ENCODE results near the gene DACT2. TPM values are rescaled to one million over a fixed set of nuclear protein-coding genes. Genes with fewer than 3 reads are reported as not detected.

DACT2 gene
- total RNA-seq, 4 donors from 2014 or later: 0.24 TPM; not detected in 3

DNA sequence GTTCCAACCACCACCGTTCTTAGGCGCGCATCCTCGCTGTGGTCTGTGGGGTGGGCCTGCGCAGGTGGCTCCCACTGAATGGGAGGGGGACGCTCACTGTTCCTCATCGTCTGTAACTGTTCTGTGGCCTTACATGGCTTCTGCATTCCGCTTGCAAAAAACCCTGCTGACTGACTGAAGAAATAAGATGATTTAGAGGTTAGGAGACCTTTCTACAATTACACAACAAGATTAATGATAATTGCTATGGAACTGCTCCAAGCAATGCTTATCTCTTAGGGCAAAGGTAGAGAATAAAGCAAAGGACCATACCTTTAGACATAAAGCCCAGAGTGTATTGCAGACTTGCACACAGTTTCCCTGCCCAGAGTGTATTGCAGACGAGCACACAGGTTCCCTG, 14.4 kb upstream of the DACT2 start:
- TF ChIP-seq, protein P1, sequence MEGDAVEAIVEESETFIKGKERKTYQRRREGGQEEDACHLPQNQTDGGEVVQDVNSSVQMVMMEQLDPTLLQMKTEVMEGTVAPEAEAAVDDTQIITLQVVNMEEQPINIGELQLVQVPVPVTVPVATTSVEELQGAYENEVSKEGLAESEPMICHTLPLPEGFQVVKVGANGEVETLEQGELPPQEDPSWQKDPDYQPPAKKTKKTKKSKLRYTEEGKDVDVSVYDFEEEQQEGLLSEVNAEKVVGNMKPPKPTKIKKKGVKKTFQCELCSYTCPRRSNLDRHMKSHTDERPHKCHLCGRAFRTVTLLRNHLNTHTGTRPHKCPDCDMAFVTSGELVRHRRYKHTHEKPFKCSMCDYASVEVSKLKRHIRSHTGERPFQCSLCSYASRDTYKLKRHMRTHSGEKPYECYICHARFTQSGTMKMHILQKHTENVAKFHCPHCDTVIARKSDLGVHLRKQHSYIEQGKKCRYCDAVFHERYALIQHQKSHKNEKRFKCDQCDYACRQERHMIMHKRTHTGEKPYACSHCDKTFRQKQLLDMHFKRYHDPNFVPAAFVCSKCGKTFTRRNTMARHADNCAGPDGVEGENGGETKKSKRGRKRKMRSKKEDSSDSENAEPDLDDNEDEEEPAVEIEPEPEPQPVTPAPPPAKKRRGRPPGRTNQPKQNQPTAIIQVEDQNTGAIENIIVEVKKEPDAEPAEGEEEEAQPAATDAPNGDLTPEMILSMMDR (IDR thresholded peaks at IDR 0.05 in 4 of 5, conservative IDR thresholded peaks at IDR 0.05 in 1 of 5): no peak
- TF ChIP-seq POLR2A (IDR thresholded peaks at IDR 0.05): no peak
- intact Hi-C loops (cut with DNase I; ENCODE audit: low total_unique reads) (no loop called here), in situ Hi-C loops (cut with MboI; ENCODE audit: low sequenced_read_pairs in 4 of 4) (no loop called here)
- no peak overlapping the region for H3K27ac ChIP-seq
- H3K4me1 ChIP-seq: no peaks in the 10 kb centered on the region
- DNase-seq (no peak), ATAC-seq (no peak)
- H3K4me3 ChIP-seq: no peak overlapping the region
- peaks cover 0 to 11% (median 2%) of the 10 kb centered on the region in 3 donors for H3K27me3 ChIP-seq
- H3K36me3 ChIP-seq: no peaks in the 10 kb centered on the region
- no peaks in the 10 kb centered on the region for H3K9me3 ChIP-seq

DNA sequence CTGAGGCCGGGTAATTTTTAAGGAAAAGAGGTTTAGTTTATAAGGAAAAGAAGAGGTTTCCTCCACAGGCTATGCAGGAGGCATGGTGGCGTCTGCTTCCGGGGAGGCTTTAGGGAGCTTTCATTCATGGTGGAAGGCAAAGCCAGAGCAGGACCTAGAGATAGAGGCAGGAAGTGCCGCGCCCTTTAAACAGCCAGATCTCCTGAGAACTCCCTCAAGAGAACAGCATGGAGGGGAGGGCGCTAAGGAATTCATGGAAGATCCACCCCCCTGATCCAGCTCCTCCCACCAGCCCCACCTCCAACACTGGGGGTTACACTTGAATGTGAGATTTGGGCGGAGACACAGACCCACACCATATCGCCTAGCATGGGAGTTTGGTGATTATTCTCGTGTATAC, 13.9 kb upstream of the DACT2 start:
- H3K27ac ChIP-seq: no peak overlapping the region
- intact Hi-C loops (cut with DNase I; ENCODE audit: low total_unique reads): no loop called here
- H3K9me3 ChIP-seq: no peaks in the 10 kb centered on the region
- H3K4me1 ChIP-seq: no peaks in the 10 kb centered on the region
- no peaks in the 10 kb centered on the region for H3K36me3 ChIP-seq
- no peak overlapping the region for H3K4me3 ChIP-seq
- ATAC-seq: no peak
- no peak for TF ChIP-seq POLR2A (IDR thresholded peaks at IDR 0.05)
- H3K27me3 ChIP-seq: peaks cover 0 to 11% (median 2%) of the 10 kb centered on the region in 3 donors
- in situ Hi-C loops (cut with MboI; ENCODE audit: low sequenced_read_pairs in 4 of 4): no loop called here
- DNase-seq: no peak

GRCh38 chr6:168333039-168333438, 13.5 kb upstream of the DACT2 start:
- H3K27ac ChIP-seq: no peak overlapping the region
- H3K9me3 ChIP-seq: no peaks in the 10 kb centered on the region
- H3K36me3 ChIP-seq: no peaks in the 10 kb centered on the region
- no peaks in the 10 kb centered on the region for H3K4me1 ChIP-seq
- TF ChIP-seq POLR2A (IDR thresholded peaks at IDR 0.05): no peak
- TF ChIP-seq, protein P1 (IDR thresholded peaks at IDR 0.05 in 4 of 5, conservative IDR thresholded peaks at IDR 0.05 in 1 of 5): no peak
- H3K27me3 ChIP-seq: peaks cover 0 to 11% (median 2%) of the 10 kb centered on the region in 3 donors
- no peak for DNase-seq
- intact Hi-C loops (cut with DNase I; ENCODE audit: low total_unique reads) (no loop called here), in situ Hi-C loops (cut with MboI; ENCODE audit: low sequenced_read_pairs in 4 of 4) (no loop called here)
- H3K4me3 ChIP-seq: no peak overlapping the region
- no peak for ATAC-seq

GRCh38 chr6:168332020-168332419, 12.4 kb upstream of the DACT2 start:
- peaks cover 0 to 11% (median 2%) of the 10 kb centered on the region in 3 donors for H3K27me3 ChIP-seq
- H3K27ac ChIP-seq: no peak overlapping the region
- H3K4me3 ChIP-seq: no peak overlapping the region
- intact Hi-C loops (cut with DNase I; ENCODE audit: low total_unique reads): no loop called here
- in situ Hi-C loops (cut with MboI; ENCODE audit: low sequenced_read_pairs in 4 of 4): no loop called here
- no peaks in the 10 kb centered on the region for H3K9me3 ChIP-seq
- TF ChIP-seq, protein P1 (IDR thresholded peaks at IDR 0.05 in 4 of 5, conservative IDR thresholded peaks at IDR 0.05 in 1 of 5): no peak
- no peak for TF ChIP-seq POLR2A (IDR thresholded peaks at IDR 0.05)
- H3K36me3 ChIP-seq: no peaks in the 10 kb centered on the region
- DNase-seq (no peak), ATAC-seq (no peak)
- no peaks in the 10 kb centered on the region for H3K4me1 ChIP-seq

GRCh38 chr6:168331058-168331457, 11.5 kb upstream of the DACT2 start:
- no peaks in the 10 kb centered on the region for H3K36me3 ChIP-seq
- peaks cover 0 to 11% (median 2%) of the 10 kb centered on the region in 3 donors for H3K27me3 ChIP-seq
- in situ Hi-C loops (cut with MboI; ENCODE audit: low sequenced_read_pairs in 4 of 4) (no loop called here), intact Hi-C loops (cut with DNase I; ENCODE audit: low total_unique reads) (no loop called here)
- no peaks in the 10 kb centered on the region for H3K4me1 ChIP-seq
- ATAC-seq (no peak), DNase-seq (no peak)
- no peaks in the 10 kb centered on the region for H3K9me3 ChIP-seq
- TF ChIP-seq, protein P1 (IDR thresholded peaks at IDR 0.05 in 4 of 5, conservative IDR thresholded peaks at IDR 0.05 in 1 of 5): no peak
- TF ChIP-seq POLR2A (IDR thresholded peaks at IDR 0.05): no peak
- H3K4me3 ChIP-seq: no peak overlapping the region
- no peak overlapping the region for H3K27ac ChIP-seq

Data from gastrocnemius medialis (tissue), 4 donors.